Measurements from ENCODE around the gene UGP2. TPM values are rescaled to one million over a fixed set of nuclear protein-coding genes. Genes with fewer than 3 reads are reported as not detected.

Gene UGP2
- total RNA-seq, 1 donor from 2014 or later, result 99.5 TPM

GRCh38 chr2:63874204-63875130 lies 32.8 kb downstream of the UGP2 start:
- DNase-seq (ENCODE audit: low spot score), result no peak
- no peaks in the 10 kb centered on the region for H3K27me3 Mint-ChIP-seq (ENCODE audit: low read depth)
- H3K27ac Mint-ChIP-seq (ENCODE audit: unreplicated experiment), result no peak overlapping the region
- peaks cover 49% of the 10 kb centered on the region for H3K4me1 Mint-ChIP-seq (ENCODE audit: low read depth)
- TF ChIP-seq CTCF (IDR thresholded peaks at IDR 0.05), result no peak
- peaks cover 17% of the 10 kb centered on the region for H3K36me3 Mint-ChIP-seq (ENCODE audit: low read depth)
- no peak overlapping the region for H3K4me3 Mint-ChIP-seq (ENCODE audit: unreplicated experiment)
- peaks cover 9% of the 10 kb centered on the region for H3K9me3 Mint-ChIP-seq (ENCODE audit: low read depth)

DNA sequence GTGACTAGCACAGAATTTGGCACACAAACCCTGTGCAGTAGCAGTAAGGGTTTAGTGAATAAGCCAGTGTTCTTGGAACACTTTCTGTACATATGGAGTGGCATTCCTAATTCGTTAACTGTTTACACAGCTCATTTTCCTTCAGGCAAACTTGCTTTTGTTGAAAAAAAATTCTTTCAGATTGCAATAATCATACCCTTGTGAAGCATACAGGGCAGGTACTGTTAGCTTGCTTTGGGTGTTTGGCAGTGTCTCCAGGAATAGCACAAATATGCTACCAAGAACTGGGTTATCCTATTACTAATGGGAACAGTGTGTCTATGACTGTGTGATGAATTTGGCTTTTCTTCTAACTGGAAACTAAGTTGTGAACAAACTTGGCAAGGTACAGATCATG lies 33.4 kb downstream of the UGP2 start:
- no peak for TF ChIP-seq CTCF (IDR thresholded peaks at IDR 0.05)
- Mint-ChIP-seq H3K27me3 (ENCODE audit: low read depth) (no peaks in the 10 kb centered on the region), H3K27ac (ENCODE audit: unreplicated experiment) (no peak overlapping the region), H3K36me3 (ENCODE audit: low read depth) (peaks cover 17% of the 10 kb centered on the region), H3K4me1 (ENCODE audit: low read depth) (peaks cover 49% of the 10 kb centered on the region), H3K9me3 (ENCODE audit: low read depth) (peaks cover 9% of the 10 kb centered on the region), H3K4me3 (ENCODE audit: unreplicated experiment) (no peak overlapping the region)
- no peak for DNase-seq (ENCODE audit: low spot score)

GRCh38 chr2:63875559-63876245 lies 34.0 kb downstream of the UGP2 start:
- peak overlapping the region; percentile 37 for H3K27ac Mint-ChIP-seq (ENCODE audit: unreplicated experiment)
- no peak for TF ChIP-seq CTCF (IDR thresholded peaks at IDR 0.05)
- peaks cover 49% of the 10 kb centered on the region for H3K4me1 Mint-ChIP-seq (ENCODE audit: low read depth)
- H3K36me3 Mint-ChIP-seq (ENCODE audit: low read depth), result peaks cover 17% of the 10 kb centered on the region
- no peaks in the 10 kb centered on the region for H3K27me3 Mint-ChIP-seq (ENCODE audit: low read depth)
- H3K4me3 Mint-ChIP-seq (ENCODE audit: unreplicated experiment), result no peak overlapping the region
- no peak for DNase-seq (ENCODE audit: low spot score)
- peaks cover 9% of the 10 kb centered on the region for H3K9me3 Mint-ChIP-seq (ENCODE audit: low read depth)

GRCh38 chr2:63876311-63876710 lies 34.6 kb downstream of the UGP2 start:
- peaks cover 21% of the 10 kb centered on the region for H3K36me3 Mint-ChIP-seq (ENCODE audit: low read depth)
- no peaks in the 10 kb centered on the region for H3K27me3 Mint-ChIP-seq (ENCODE audit: low read depth)
- no peak overlapping the region for H3K4me3 Mint-ChIP-seq (ENCODE audit: unreplicated experiment)
- TF ChIP-seq CTCF (IDR thresholded peaks at IDR 0.05), result no peak
- peaks cover 9% of the 10 kb centered on the region for H3K9me3 Mint-ChIP-seq (ENCODE audit: low read depth)
- peak overlapping the region; percentile 37 for H3K27ac Mint-ChIP-seq (ENCODE audit: unreplicated experiment)
- DNase-seq (ENCODE audit: low spot score), result no peak
- H3K4me1 Mint-ChIP-seq (ENCODE audit: low read depth), result peaks cover 45% of the 10 kb centered on the region

DNA sequence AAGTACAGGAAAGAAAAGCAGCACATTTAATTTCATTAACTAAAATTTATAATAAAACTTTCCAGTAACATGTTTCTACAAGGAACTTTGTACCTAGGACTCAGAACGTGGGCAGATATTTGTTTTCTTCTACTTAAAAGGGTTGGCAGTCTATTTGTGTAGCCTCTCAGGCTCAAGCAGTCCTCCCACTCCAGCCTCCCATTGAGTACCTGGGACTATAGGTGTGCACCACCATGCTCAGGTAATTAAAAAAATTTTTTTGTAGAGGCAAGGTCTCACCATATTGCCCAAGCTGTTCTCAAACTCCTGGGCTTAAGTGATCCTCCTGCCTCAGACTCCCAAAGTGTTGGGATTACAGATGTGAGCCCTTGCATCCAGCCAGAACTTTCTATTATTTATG lies 36.8 kb downstream of the UGP2 start:
- Mint-ChIP-seq H3K4me3 (ENCODE audit: unreplicated experiment) (no peak overlapping the region), H3K27me3 (ENCODE audit: low read depth) (no peaks in the 10 kb centered on the region), H3K4me1 (ENCODE audit: low read depth) (peaks cover 28% of the 10 kb centered on the region), H3K36me3 (ENCODE audit: low read depth) (peaks cover 25% of the 10 kb centered on the region), H3K27ac (ENCODE audit: unreplicated experiment) (no peak overlapping the region), H3K9me3 (ENCODE audit: low read depth) (peaks cover 9% of the 10 kb centered on the region)
- no peak for DNase-seq (ENCODE audit: low spot score)
- TF ChIP-seq CTCF (IDR thresholded peaks at IDR 0.05), result no peak

Data from chondrocyte (in vitro differentiated cells).